Measurements from ENCODE around the gene BEND5.

The BEND5 gene

GRCh38 chr1:48785869-48786268 lies 9.2 kb upstream of the BEND5 start:
- no peak for TF ChIP-seq CTCF (IDR thresholded peaks at IDR 0.05; ENCODE audit: borderline replicate concordance, insufficient read depth, low read depth, low read length)
- no peak overlapping the region for H3K4me3 ChIP-seq (ENCODE audit: low read depth, low read length)

- TF ChIP-seq CTCF (IDR thresholded peaks at IDR 0.05; ENCODE audit: borderline replicate concordance, insufficient read depth, low read depth, low read length), result no peak
- H3K4me3 ChIP-seq (ENCODE audit: low read depth, low read length), result no peak overlapping the region
Observed at GRCh38 chr1:48784301-48784700, 7.6 kb upstream of the BEND5 start.

GRCh38 chr1:48777219-48777895 lies 666 bp upstream of the BEND5 start:
- TF ChIP-seq CTCF (IDR thresholded peaks at IDR 0.05; ENCODE audit: borderline replicate concordance, insufficient read depth, low read depth, low read length), result no peak
- peak overlapping the region; percentile 40 for H3K4me3 ChIP-seq (ENCODE audit: low read depth, low read length)

GRCh38 chr1:48775831-48776392 lies 779 bp downstream of the BEND5 start:
- H3K4me3 ChIP-seq (ENCODE audit: low read depth, low read length), result no peak overlapping the region
- no peak for TF ChIP-seq CTCF (IDR thresholded peaks at IDR 0.05; ENCODE audit: borderline replicate concordance, insufficient read depth, low read depth, low read length)

- H3K4me3 ChIP-seq (ENCODE audit: low read depth, low read length), result no peak overlapping the region
- no peak for TF ChIP-seq CTCF (IDR thresholded peaks at IDR 0.05; ENCODE audit: borderline replicate concordance, insufficient read depth, low read depth, low read length)
Observed at GRCh38 chr1:48773133-48773532, 3.6 kb downstream of the BEND5 start.

GRCh38 chr1:48772211-48772610 lies 4.5 kb downstream of the BEND5 start:
- no peak overlapping the region for H3K4me3 ChIP-seq (ENCODE audit: low read depth, low read length)
- TF ChIP-seq CTCF (IDR thresholded peaks at IDR 0.05; ENCODE audit: borderline replicate concordance, insufficient read depth, low read depth, low read length), result no peak

DNA sequence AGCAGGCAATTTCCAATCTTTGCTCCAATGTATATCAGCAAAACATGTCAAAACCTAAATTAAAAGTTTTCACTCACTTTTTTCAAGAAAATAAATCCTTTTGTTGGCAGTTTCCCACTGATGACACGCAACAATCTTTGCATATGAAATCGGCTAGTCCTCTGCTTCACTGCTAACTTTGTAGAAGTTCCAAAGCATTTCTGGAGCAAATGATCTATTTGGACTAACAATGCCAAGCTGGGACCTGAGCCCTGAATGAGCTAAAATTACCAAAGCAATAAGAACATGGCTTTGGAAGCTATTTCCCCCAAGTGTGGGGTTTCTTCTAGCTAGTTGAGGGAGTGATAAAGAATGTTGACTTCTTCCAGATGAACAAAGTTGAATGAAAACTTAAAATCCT lies 5.1 kb downstream of the BEND5 start:
- no peak overlapping the region for H3K4me3 ChIP-seq (ENCODE audit: low read depth, low read length)
- no peak for TF ChIP-seq CTCF (IDR thresholded peaks at IDR 0.05; ENCODE audit: borderline replicate concordance, insufficient read depth, low read depth, low read length)

Measured in GM12875 (cell line).